MM.1S (cell line): ENCODE measurements around the gene SPEF1.

Experiments
- EZH2phosphoT487 ChIP-seq: fragments of 300-600 bp; sonication (generic); IDR thresholded peaks from 2 replicates; pipeline ENCODE4 v1.6.1; 2018; ENCODE audit warnings: antibody characterized with exemption, low read length
- TF ChIP-seq, protein P1 (sequence below): fragments of 300-600 bp; sonication (generic); IDR thresholded peaks from 2 replicates; pipeline ENCODE4 v1.5.1; 2016; ENCODE audit warnings: antibody characterized with exemption, low read length, mixed read lengths

DNA sequence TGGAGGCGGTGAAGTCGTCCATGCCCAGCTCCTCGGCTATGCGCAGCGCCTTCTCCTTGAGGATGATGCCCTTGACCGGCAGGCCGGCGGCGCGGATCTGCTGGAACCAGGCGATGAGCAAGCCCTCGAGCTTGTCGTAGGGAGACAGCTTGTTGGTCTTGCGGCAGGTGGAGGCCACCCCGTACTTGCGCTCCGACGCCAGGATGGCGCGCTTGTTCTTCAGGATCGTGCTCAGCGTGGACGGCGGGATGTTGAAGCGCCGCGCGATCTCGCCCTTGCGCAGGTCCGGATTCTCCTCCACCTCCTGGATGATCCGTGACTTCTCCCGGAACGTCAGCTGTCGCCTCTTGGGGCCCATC is 4.9 kb upstream of the SPEF1 start:
- no peak for TF ChIP-seq EZH2phosphoT487
- TF ChIP-seq, protein P1, sequence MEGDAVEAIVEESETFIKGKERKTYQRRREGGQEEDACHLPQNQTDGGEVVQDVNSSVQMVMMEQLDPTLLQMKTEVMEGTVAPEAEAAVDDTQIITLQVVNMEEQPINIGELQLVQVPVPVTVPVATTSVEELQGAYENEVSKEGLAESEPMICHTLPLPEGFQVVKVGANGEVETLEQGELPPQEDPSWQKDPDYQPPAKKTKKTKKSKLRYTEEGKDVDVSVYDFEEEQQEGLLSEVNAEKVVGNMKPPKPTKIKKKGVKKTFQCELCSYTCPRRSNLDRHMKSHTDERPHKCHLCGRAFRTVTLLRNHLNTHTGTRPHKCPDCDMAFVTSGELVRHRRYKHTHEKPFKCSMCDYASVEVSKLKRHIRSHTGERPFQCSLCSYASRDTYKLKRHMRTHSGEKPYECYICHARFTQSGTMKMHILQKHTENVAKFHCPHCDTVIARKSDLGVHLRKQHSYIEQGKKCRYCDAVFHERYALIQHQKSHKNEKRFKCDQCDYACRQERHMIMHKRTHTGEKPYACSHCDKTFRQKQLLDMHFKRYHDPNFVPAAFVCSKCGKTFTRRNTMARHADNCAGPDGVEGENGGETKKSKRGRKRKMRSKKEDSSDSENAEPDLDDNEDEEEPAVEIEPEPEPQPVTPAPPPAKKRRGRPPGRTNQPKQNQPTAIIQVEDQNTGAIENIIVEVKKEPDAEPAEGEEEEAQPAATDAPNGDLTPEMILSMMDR = no peak
